C4-2B (cell line): ENCODE measurements around the gene USB1.

Experiments
- CTCF ChIP-seq: fragments of 450-650 bp; conservative IDR thresholded peaks from 2 replicates; pipeline ENCODE4 v1.5.1; 2017; ENCODE audit warnings: mild to moderate bottlenecking
- ZFX ChIP-seq: fragments of 450-650 bp; IDR thresholded peaks from 2 replicates; pipeline ENCODE4 v1.6.1; 2017

- no peak for TF ChIP-seq CTCF
- TF ChIP-seq ZFX: no peak
These were observed 18.8 kb downstream of the USB1 start for GRCh38 chr16:58019866-58020538.
